Fibroblast of lung (primary cell): ENCODE results near the gene ATP2B2.

ENCODE experiments used
- CTCF ChIP-seq, 2 donors: IDR thresholded peaks in 1 of 2; conservative IDR thresholded peaks in 1 of 2; 1 replicate in 1 of 2; 2 replicates in 1 of 2; pipeline ENCODE4 v1.5.1; 2011 to 2012; ENCODE audit warnings: low read length in 2 of 2, control low read depth in 1 of 2, inconsistent platforms in 1 of 2, low read depth in 1 of 2, mild to moderate bottlenecking in 1 of 2
- EZH2 ChIP-seq: IDR thresholded peaks from 2 replicates; pipeline ENCODE4 v1.5.1; 2012; ENCODE audit warnings: low read length, control low read depth, mild to moderate bottlenecking; ENCODE audit errors: missing control alignments

GRCh38 chr3:10502185-10502880 is 3.1 kb downstream of the ATP2B2 start:
- TF ChIP-seq CTCF (conservative IDR thresholded peaks at IDR 0.05 in 1 of 2, IDR thresholded peaks at IDR 0.05 in 1 of 2; ENCODE audit: low read depth in 1 of 2, low read length in 2 of 2): no peak
- no peak for TF ChIP-seq EZH2
